AG09319 (cell line): ENCODE results near the gene KRTAP10-1.

Experiments
- DNase-seq: peaks from one replicate; pipeline ENCODE4 v3.0.0-alpha.2; 2010; ENCODE audit warnings: low read depth; ENCODE audit errors: extremely low read depth
- CTCF ChIP-seq: IDR thresholded peaks from 2 replicates; pipeline ENCODE4 v1.5.1; 2011; ENCODE audit warnings: low read depth, mild to moderate bottlenecking, inconsistent platforms, low read length, moderate library complexity

KRTAP10-1 gene

DNA sequence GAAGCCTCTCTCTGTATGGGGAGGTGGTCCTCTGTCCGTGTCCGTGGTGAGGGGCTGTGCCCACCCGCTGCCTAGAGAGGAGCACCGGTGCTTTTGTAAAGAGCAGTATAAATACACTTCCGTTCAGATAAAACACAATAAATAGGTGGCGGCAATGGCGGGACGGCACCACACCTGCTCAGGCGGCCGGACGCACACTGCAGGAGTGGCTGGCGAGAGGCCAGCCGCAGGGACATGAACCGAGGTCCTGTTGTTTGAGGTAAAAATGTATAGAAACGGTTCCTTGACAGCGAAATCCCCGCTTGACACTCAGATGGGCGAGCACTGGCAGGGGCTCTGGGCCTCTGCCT is 40.8 kb downstream of the KRTAP10-1 start:
- no peak for DNase-seq
- no peak for TF ChIP-seq CTCF

DNA sequence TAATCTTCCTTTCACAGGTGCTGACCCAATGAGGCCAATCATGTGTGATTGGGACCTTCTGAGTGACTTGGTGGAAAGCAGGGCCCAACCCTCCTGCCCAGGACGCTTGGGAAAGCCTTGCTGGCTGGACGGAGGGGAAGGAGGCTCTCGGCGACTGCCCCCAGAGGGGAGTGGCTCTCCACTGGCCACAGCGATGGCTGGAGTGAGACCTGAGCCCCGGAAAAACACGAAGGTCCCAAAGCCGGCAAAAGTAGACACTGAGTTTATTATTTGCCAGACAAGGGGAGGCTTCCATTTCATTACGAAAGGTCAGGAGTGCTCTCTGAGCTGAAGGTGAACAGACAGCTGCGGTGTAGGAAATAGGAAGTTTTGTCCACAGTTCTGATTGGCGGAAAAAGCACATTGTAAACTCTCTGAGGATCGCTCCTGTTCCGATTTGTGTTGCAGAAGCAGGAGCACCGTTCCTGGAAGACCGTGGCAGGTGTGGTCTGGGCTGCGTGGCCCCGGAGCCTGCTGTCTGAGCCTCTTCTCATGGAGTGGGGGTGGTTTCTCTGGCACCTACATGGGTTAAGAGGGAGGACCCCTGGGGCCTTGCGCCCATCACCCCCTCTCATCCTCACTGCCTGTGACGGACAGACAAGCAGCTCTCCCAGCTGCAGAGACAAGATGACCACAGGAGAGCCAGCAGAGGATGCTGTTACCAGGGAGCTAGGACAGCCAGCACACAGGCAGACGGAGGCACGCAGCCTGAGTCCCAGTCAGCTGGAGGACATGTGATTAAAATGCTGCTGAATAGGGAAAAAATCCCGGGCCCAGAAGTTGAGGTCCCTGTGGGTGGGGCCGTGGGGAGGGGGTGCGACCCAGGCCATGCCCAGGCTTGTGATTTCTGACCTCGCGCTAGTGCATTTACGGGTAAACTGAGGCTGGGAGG is 41.5 kb downstream of the KRTAP10-1 start:
- DNase-seq: no peak
- no peak for TF ChIP-seq CTCF

DNA sequence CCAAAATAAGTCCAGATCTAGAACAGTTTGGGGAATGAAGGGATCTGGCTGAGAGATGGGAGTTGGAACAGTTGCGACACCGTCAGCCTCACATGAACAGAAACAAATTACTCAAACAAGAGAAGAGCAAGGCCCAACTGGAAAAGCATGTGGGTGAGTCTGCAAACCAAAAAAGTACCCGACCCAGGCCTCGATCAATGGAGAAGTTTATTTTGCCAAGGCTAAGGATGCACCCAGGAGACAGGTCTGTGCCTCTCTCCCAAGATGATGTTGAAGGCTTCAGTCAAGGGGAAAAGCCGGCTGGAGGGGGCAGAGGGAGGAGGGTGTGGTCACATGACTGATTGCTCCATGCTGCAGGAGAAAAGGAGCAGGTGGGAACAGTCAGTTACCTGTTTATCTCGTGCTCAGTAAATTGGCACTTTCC is 42.3 kb downstream of the KRTAP10-1 start:
- DNase-seq: no peak
- TF ChIP-seq CTCF: no peak

GRCh38 chr21:44496564-44497550 is 43.1 kb downstream of the KRTAP10-1 start:
- DNase-seq: no peak
- no peak for TF ChIP-seq CTCF

DNA sequence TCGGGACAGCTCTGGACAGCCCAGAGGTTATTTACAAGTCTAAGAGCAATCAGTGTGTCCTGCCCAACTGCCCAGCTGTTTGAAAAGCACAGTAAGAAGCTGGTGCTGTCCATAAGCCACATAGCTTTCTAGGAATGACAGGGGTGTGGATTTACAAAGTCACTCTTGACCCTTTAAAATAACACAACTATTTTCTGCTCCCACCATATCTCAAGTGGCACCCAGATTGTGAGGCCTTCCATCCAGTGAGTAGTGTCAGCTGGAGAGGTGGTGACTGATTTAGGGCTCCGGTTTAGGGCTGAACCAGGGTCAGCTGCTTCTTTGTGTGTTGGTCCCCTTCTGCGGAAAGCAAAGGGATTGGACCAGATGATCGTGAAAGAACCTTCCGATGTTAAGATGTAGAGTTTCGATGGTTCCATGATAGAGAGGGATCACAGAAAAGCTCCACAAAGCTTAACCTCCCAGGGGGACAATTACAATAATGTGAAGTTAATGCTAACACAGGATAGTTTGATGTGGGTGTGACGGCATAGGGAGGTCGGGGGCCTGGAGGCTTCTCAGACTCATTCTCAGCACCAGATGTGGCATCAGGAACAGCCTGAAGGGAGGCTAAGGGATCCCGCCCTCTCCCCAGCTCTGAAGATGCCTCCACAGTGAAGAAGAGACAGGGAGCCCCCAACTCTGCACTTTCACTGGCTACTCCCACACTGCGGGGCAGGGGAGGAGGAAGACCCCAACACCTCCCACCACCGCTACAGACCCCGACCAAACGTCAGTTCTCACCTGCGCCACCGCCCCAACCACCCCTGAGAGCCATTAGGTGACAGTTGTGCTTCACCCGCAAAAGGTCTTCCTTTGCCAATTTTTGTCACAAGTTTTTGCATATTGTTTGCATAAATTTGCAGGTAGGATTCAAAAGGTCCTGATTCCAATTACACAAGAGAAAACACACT is 44.1 kb downstream of the KRTAP10-1 start:
- no peak for TF ChIP-seq CTCF
- no peak for DNase-seq

DNA sequence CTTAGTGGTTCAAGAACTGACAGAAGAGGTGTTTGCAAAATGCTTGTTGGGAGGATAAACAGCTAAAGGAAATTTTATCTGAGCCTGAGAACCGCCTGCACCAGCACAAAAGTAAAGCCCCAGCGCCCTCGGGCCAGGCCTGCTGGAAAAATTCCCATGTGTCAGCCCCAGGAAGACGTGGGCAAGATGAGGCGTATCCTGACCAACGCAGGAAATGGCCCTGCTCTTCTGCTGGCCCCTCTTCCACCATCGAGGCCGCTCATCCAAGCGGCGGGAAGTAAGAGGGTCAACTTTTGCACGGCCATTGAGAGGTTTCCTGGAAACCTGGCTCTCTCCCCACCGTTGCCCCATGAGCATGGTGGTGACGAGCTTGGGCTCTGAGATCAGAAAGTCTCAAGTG is 45.0 kb downstream of the KRTAP10-1 start:
- no peak for DNase-seq
- TF ChIP-seq CTCF: no peak
